ENCODE results near the gene PEX7.

The PEX7 gene

DNA sequence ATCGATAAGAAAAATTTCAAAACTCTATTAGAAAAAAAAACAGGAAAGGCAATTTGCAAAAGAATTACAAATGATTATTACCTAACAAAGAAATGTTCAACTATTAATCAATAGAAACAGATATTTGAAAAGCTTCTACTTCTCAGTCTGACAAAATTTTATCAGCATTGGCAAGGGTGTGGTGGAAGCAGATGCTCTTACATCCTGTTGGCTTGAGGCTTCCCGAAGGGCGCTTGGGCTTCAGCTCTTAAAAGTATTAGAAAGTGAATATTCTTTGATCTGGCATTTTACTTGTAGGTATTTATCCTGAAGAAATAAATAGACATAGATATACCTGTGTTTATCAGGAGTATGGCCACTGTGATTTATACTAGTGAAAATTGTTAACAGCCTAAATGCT is 138.4 kb downstream of the PEX7 start:
- DNase-seq (ENCODE audit: extremely low read depth, low read depth) = no peak
- TF ChIP-seq, protein P1, sequence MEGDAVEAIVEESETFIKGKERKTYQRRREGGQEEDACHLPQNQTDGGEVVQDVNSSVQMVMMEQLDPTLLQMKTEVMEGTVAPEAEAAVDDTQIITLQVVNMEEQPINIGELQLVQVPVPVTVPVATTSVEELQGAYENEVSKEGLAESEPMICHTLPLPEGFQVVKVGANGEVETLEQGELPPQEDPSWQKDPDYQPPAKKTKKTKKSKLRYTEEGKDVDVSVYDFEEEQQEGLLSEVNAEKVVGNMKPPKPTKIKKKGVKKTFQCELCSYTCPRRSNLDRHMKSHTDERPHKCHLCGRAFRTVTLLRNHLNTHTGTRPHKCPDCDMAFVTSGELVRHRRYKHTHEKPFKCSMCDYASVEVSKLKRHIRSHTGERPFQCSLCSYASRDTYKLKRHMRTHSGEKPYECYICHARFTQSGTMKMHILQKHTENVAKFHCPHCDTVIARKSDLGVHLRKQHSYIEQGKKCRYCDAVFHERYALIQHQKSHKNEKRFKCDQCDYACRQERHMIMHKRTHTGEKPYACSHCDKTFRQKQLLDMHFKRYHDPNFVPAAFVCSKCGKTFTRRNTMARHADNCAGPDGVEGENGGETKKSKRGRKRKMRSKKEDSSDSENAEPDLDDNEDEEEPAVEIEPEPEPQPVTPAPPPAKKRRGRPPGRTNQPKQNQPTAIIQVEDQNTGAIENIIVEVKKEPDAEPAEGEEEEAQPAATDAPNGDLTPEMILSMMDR (IDR thresholded peaks at IDR 0.05; ENCODE audit: low read depth, low read length, missing control alignments) = no peak
- no peak overlapping the region for H3K4me3 ChIP-seq (replicated peaks; ENCODE audit: low read depth, low read length)

DNA sequence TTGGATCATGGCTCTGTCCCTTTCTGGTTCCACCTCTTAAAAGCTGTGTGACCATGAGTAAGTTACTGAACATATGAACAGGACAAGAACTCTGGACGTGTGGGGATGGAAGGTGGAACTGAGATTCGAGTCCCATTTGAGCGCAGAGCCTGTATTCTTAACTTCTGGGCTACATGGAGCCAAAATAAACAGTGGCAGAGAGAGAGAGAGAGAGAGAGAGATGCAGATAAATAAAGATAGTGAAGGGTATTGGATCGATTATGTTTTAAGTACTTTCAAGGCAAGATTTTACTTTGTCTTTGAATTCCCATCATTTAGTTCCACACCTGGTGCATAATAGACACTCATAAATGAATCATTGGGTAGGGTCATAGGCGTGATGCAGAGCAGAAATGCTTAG is 139.5 kb downstream of the PEX7 start:
- no peak for DNase-seq (ENCODE audit: extremely low read depth, low read depth)
- H3K4me3 ChIP-seq (replicated peaks; ENCODE audit: low read depth, low read length) = no peak overlapping the region
- TF ChIP-seq, protein P1 (IDR thresholded peaks at IDR 0.05; ENCODE audit: low read depth, low read length, missing control alignments) = no peak

DNA sequence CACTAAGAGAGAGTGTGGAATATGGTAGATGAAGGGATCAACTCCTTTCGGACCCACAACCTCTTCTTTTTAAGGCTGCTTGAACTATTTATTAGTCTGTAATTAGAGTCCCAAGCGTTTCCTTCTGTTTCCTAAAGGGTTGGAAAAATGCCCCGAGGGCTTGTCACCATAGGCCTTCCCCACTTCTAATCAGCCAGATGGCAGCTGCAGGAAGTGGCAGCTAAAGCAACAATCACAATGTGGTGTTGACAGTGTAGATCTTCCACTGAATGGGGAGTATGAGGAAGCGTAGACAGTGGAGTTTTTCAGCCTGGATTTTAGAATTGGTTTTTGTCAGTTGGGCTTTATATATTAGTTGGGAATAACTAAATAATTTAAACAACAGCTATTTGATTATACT is 140.3 kb downstream of the PEX7 start:
- DNase-seq (ENCODE audit: extremely low read depth, low read depth) = no peak
- TF ChIP-seq, protein P1 (IDR thresholded peaks at IDR 0.05; ENCODE audit: low read depth, low read length, missing control alignments) = no peak
- no peak overlapping the region for H3K4me3 ChIP-seq (replicated peaks; ENCODE audit: low read depth, low read length)

DNA sequence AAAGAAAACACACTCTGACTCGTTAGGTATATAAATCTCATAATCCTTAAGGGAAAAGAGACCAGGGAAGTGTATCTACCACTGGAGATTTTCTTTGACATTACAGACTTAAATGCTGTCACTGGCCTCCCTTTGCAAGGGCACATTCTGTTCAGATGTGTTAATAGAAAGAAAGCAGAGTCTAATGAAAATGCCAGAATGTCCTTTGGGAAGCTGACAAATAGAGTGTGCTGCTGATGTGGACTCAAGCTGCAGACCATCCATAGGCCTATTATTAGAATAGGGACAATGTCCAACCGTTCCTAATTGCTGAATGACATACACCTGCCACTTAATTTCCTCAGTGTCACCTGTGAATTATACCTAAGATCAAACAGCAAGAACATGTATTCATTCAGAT is 140.9 kb downstream of the PEX7 start:
- no peak for DNase-seq (ENCODE audit: extremely low read depth, low read depth)

More for the DNA sequence above, 140.9 kb downstream of the PEX7 start:
- TF ChIP-seq, protein P1 (IDR thresholded peaks at IDR 0.05; ENCODE audit: low read depth, low read length, missing control alignments) = no peak
- H3K4me3 ChIP-seq (replicated peaks; ENCODE audit: low read depth, low read length) = no peak overlapping the region
